HepG2 (cell line): ENCODE data around the gene RGL3. TPM values are rescaled to one million over a fixed set of nuclear protein-coding genes. Genes with fewer than 3 reads are reported as not detected.
"Not testable (repeated sequence)": the region's sequence is repeated elsewhere in the genome, so short reads cannot be mapped to it uniquely, and the experiment has no call there.

Experiments
- ATAC-seq: fragments of 200-7000 bp; cut with Tn5 transposase; 3 replicates; pipeline ENCODE4 v1.9.1; 2020; ENCODE audit warnings: mild to moderate bottlenecking, moderate library complexity
- BruUV-seq: library from RNA; stranded (reverse); fragments of 400-500 nt; replicated peaks from 2 replicates; lab custom pipeline; 2021; lab: Mats Ljungman, UMichigan
- CTCF ChIA-PET: fragments of 300-600 bp; formaldehyde crosslinking; extraction: SDS; loops from one replicate; lab custom pipeline; 2021; ENCODE audit warnings: low total read pairs, inconsistent platforms, low intra/inter-chr PET ratio; lab: Yijun Ruan, JAX
- POLR2A ChIA-PET: fragments of 350-600 bp; sonication (Branson Sonifier 250); formaldehyde crosslinking; loops from one replicate; lab custom pipeline; 2020; ENCODE audit warnings: antibody characterized with exemption, inconsistent platforms; lab: Yijun Ruan, JAX
- DNase-seq: peaks from one replicate; pipeline ENCODE4 v3.0.0-alpha.2; 2015; ENCODE audit warnings: low spot score
- FAIRE-seq: peaks from 3 replicates; lab custom pipeline; 2011; peaks lifted over from hg19 to GRCh38; lab: Jason Lieb, UNC
- H2AFZ ChIP-seq: one replicate; pipeline ENCODE4 v1.6.1; 2011; ENCODE audit warnings: low read length, inconsistent platforms
- H3K27ac ChIP-seq: fragments of 300-600 bp; 3 replicates; pipeline ENCODE4 v1.8.0; 2011; ENCODE audit warnings: mixed run types, mild to moderate bottlenecking, mixed read lengths, low read length, inconsistent platforms; ENCODE audit not compliant: insufficient read depth; ENCODE audit errors: extremely low read length
- H3K27me3 ChIP-seq, 2 experiments: fragments of 200-600 bp in 1 of 2; 2 replicates in 1 of 2; 3 replicates in 1 of 2; pipeline versions ENCODE4 v1.6.0 to v1.8.0; 2011; ENCODE audit warnings: low read length in 2 of 2, mild to moderate bottlenecking in 2 of 2, moderate library complexity in 2 of 2, inconsistent platforms in 1 of 2; ENCODE audit not compliant: insufficient read depth in 2 of 2, control insufficient read depth in 1 of 2
- H3K36me3 ChIP-seq, 2 experiments: fragments of 200-600 bp in 1 of 2; replicated peaks in 1 of 2; 2 replicates in 1 of 2; 3 replicates in 1 of 2; pipeline versions ENCODE4 v1.5.1 to v1.8.0; 2011; ENCODE audit warnings: low read length in 2 of 2, inconsistent platforms in 1 of 2; ENCODE audit not compliant: insufficient read depth in 2 of 2, control insufficient read depth in 1 of 2
- H3K4me1 ChIP-seq: 2 replicates; pipeline ENCODE4 v1.5.1; 2012; ENCODE audit warnings: low read length, inconsistent platforms; ENCODE audit not compliant: insufficient read depth
- H3K4me2 ChIP-seq: 2 replicates; pipeline ENCODE4 v1.6.0; 2011; ENCODE audit warnings: low read depth, low read length, inconsistent platforms
- H3K4me3 ChIP-seq, 3 experiments: fragments of 200-600 bp in 1 of 3; sonication (generic), shearing (Covaris generic) in 1 of 3; replicated peaks in 1 of 3; 2 replicates each; pipeline ENCODE4 v1.5.1; 2011 to 2016; ENCODE audit warnings: low read length in 3 of 3, inconsistent platforms in 2 of 3, low read depth in 2 of 3, mild to moderate bottlenecking in 2 of 3, control low read depth in 1 of 3, mixed read lengths in 1 of 3; ENCODE audit not compliant: insufficient read depth in 1 of 3
- H3K79me2 ChIP-seq: one replicate; pipeline ENCODE4 v1.6.1; 2011; ENCODE audit warnings: low read length, inconsistent platforms; ENCODE audit not compliant: insufficient read depth
- H3K9ac ChIP-seq: 2 replicates; pipeline ENCODE4 v1.6.0; 2011; ENCODE audit warnings: mild to moderate bottlenecking, low read depth, low read length, inconsistent platforms; ENCODE audit not compliant: insufficient read depth
- H3K9me3 ChIP-seq: 2 replicates; pipeline ENCODE4 v1.5.1; 2012; ENCODE audit warnings: mild to moderate bottlenecking, low read length
- H4K20me1 ChIP-seq: 2 replicates; pipeline ENCODE4 v1.6.0; 2011; ENCODE audit warnings: inconsistent platforms, mild to moderate bottlenecking, low read length, moderate library complexity; ENCODE audit not compliant: insufficient read depth
- ATF1 ChIP-seq: IDR thresholded peaks from 2 replicates; pipeline ENCODE4 v1.6.1; 2016; ENCODE audit warnings: mild to moderate bottlenecking, control low read depth
- GLMP ChIP-seq: sonication (generic); formaldehyde crosslinking; IDR thresholded peaks from 2 replicates; pipeline ENCODE4 v1.9.0; 2021; ENCODE audit warnings: missing genetic modification reagents, mild to moderate bottlenecking, borderline replicate concordance
- NFKB2 ChIP-seq: sonication (generic); formaldehyde crosslinking; IDR thresholded peaks from 2 replicates; pipeline ENCODE4 v1.4.0; 2020; ENCODE audit warnings: missing genetic modification reagents, borderline replicate concordance
- SMAD1 ChIP-seq: sonication (generic); formaldehyde crosslinking; IDR thresholded peaks from 2 replicates; pipeline ENCODE4 v1.4.0; 2020; ENCODE audit warnings: missing genetic modification reagents, low read depth, mild to moderate bottlenecking, borderline replicate concordance
- SP1 ChIP-seq, 2 experiments: fragments of 450-650 bp in 1 of 2; sonication (generic) in 1 of 2; formaldehyde crosslinking in 1 of 2; IDR thresholded peaks; 2 replicates each; pipeline versions ENCODE4 v1.4.0 to v1.6.1; 2016 to 2020; ENCODE audit warnings: missing genetic modification reagents in 1 of 2
- ZFP37 ChIP-seq: sonication (generic); formaldehyde crosslinking; IDR thresholded peaks from 2 replicates; pipeline ENCODE4 v1.4.0; 2020; ENCODE audit warnings: missing genetic modification reagents, borderline replicate concordance
- ZNF614 ChIP-seq: IDR thresholded peaks from 2 replicates; pipeline ENCODE4 v1.6.1; 2018; ENCODE audit warnings: missing biosample characterization, missing genetic modification reagents, inconsistent platforms, borderline replicate concordance
- WGBS: methylation state at CpG from one replicate; pipeline ENCODE4 v1.1.6; 2017; ENCODE audit warnings: low lambda C conversion rate; 5-methylcytosine and 5-hydroxymethylcytosine counted together
- in situ Hi-C: cut with HindIII; loops from 2 replicates; pipeline ENCODE4 v1.10.0; 2017; ENCODE audit warnings: low pct_unique_long_range_greater_than_20kb; ENCODE audit not compliant: extremely low pct_ligation_motif_present
- intact Hi-C: fragments of 100-400 bp; cut with micrococcal nuclease; formaldehyde crosslinking; loops from one replicate; pipeline ENCODE4 v1.10.0; 2022; ENCODE audit not compliant: unreplicated experiment
- polyA plus RNA-seq, 8 experiments: library from polyadenylated mRNA; depleted of rRNA in 3 of 8; stranded (reverse) in 7 of 8; unstranded in 1 of 8; fragments of >200 nt; fragmentation: Illumina TruSeq in 4 of 8; extraction: Trizol in 4 of 8; gene quantifications; 2 replicates each; pipeline versions ENCODE4 v1.2.1 to v1.2.3, GENCODE V29; 2011 to 2016; ENCODE audit warnings: low read depth in 4 of 8, missing spikeins in 1 of 8, mixed read lengths in 1 of 8; ENCODE audit not compliant: insufficient read depth in 1 of 8
- total RNA-seq, 5 experiments: library from RNA; depleted of rRNA; stranded (reverse); fragments of >200 nt; fragmentation: Illumina TruSeq; extraction: Trizol; gene quantifications; 2 replicates each; pipeline ENCODE4 v1.2.3, GENCODE V29; 2016; ENCODE audit warnings: low read depth in 1 of 5
- TF ChIP-seq, protein P1 (sequence below): sonication (generic); formaldehyde crosslinking; IDR thresholded peaks from 2 replicates; pipeline ENCODE4 v1.4.0; 2020; ENCODE audit warnings: missing genetic modification reagents

Gene RGL3
- total and polyA plus RNA-seq, 2 of the 13 experiments (the other 11 are each of a cell fraction or from before 2014, with no cell fraction given) = 4.2 to 7.6 TPM

DNA sequence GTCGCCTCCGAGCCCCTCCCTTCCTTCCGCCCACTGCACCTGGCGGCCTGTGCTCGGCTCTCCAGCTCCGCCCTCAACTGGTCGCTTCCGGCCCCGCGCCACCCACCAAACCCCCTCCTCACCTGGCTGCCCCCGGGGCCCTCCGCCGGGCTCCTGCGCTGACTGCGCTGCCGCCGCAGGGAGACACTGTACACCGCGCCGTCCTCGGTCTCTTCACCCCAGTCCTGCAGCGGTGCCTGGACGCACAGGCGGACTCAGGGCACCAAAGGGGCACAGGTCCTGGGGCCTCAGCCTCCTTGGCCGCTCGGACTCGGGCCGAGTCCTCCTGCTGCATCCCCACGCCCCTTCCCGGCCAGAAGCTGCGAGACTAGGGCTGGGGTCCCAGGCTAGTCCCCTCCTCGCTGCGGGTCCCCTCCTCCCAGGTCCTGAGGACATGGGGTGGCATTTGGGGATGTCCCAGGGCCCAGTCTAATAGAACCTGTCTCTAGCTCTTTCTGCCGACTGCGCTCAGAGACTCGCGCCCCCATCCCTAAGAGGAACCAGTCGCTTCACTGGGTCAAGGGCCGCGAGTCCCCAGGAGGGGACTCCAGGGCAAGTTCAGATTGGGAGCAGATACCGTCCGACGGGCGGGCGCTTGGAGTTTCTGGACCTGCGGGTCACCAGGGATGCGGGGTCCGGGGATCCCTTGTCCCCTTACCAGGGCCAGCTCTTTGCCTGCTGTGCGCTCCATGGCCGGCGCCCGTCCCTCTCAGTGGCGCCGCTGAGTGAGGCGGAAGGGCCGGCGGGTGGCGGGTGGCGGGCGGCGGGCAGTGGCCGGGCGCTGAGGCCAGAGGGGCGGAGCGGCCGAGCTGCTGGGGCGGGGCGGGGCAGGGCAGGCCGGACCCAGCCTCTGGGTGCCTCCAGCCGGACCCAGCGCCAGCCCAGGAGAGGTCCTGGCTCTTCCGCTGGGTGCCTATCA lies at the start of gene RGL3 (continued):
- TF ChIP-seq GLMP (CRISPR knock-in tag) (no peak), SMAD1 (CRISPR knock-in tag) (0 out of 2 replicates have a peak, but pooled peaks have one; percentile 49), SP1 (IDR thresholded peaks at IDR 0.05) (no peak), SP1 (CRISPR knock-in tag; IDR thresholded peaks at IDR 0.05) (0 out of 2 replicates have a peak, but pooled peaks have one; percentile 14), ATF1 (CRISPR knock-in tag) (no peak), ZNF614 (CRISPR knock-in tag) (no peak), ZFP37 (CRISPR knock-in tag) (no peak), NFKB2 (CRISPR knock-in tag) (no peak; the same call in 1 of the 2 replicates)
- TF ChIP-seq, protein P1, sequence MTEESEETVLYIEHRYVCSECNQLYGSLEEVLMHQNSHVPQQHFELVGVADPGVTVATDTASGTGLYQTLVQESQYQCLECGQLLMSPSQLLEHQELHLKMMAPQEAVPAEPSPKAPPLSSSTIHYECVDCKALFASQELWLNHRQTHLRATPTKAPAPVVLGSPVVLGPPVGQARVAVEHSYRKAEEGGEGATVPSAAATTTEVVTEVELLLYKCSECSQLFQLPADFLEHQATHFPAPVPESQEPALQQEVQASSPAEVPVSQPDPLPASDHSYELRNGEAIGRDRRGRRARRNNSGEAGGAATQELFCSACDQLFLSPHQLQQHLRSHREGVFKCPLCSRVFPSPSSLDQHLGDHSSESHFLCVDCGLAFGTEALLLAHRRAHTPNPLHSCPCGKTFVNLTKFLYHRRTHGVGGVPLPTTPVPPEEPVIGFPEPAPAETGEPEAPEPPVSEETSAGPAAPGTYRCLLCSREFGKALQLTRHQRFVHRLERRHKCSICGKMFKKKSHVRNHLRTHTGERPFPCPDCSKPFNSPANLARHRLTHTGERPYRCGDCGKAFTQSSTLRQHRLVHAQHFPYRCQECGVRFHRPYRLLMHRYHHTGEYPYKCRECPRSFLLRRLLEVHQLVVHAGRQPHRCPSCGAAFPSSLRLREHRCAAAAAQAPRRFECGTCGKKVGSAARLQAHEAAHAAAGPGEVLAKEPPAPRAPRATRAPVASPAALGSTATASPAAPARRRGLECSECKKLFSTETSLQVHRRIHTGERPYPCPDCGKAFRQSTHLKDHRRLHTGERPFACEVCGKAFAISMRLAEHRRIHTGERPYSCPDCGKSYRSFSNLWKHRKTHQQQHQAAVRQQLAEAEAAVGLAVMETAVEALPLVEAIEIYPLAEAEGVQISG = 0 out of 2 replicates have a peak, but pooled peaks have one; percentile 3
- TF ChIP-seq, all 625 proteins: peak for 86

DNA sequence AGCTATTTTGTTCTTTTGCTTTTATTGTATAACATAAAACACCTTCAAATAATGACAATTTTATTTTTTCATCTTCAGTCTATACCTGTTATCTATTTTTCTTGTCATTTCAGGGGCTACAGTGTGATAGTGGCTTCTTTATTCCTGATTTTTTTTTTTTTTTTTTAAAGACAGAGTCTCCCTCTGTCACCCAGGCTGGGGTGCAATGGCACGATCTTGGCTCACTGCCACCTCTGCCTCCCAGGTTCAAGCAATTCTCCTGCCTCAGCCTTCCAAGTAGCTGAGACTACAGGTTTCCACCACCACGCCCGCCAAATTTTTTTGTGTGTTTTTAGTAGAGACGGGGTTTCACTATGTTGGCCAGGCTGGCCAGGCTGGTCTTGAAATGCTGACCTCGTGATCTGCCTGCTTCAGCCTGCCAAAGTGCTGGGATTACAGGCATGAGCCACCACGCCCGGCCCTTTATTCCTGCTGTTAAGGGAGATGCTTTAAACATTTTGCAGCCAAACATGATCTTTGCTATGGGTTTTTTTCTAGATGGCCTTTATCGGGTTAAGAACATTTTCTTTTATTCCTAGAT lies 49.2 kb upstream of the RGL3 start:
- POLR2A ChIA-PET, H3K9ac ChIP-seq, intact Hi-C loops, in situ Hi-C loops, H3K9me3 ChIP-seq, H2AFZ ChIP-seq, H3K4me3 ChIP-seq, H3K4me1 ChIP-seq, ATAC-seq, CTCF ChIA-PET, H3K27ac ChIP-seq, DNase-seq, BruUV-seq, H3K27me3 ChIP-seq, H3K4me2 ChIP-seq, H3K79me2 ChIP-seq, H4K20me1 ChIP-seq, FAIRE-seq, H3K36me3 ChIP-seq: not testable (repeated sequence)
- 17% methylated on average over 8 of the region's 8 CpGs for WGBS
